ENCODE data around the gene TENM3.

DNA sequence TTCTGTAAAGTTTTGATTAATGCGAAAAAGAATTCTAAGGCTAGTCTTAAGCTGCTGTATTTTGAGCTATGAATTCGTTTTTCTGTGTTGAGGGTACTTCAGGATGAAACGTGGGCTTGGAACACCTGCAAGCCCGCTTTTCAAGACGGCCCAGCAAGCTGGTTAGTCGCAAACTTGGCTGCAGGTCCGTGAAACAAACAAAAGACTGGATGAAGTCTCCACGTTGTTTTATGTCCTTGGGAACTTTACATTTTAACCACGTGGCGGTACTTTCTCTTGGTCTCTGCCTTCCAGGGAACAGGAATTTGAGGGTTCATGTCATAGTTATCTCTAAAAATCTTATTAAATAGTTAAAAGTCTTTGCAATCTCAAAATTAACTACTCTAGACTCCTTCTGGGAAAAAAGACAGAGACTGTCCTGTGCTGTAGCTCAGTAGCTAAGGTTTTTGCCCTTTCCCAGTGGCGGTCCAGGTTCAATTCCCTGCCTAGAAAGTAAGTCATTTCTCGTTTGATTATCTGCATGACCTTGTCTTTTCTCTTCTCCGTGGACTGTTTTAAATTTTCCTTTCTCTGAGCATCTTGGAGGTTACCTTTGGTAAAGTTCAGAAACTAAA, 21.0 kb downstream of the TENM3 start:
- TF ChIP-seq, protein P1, sequence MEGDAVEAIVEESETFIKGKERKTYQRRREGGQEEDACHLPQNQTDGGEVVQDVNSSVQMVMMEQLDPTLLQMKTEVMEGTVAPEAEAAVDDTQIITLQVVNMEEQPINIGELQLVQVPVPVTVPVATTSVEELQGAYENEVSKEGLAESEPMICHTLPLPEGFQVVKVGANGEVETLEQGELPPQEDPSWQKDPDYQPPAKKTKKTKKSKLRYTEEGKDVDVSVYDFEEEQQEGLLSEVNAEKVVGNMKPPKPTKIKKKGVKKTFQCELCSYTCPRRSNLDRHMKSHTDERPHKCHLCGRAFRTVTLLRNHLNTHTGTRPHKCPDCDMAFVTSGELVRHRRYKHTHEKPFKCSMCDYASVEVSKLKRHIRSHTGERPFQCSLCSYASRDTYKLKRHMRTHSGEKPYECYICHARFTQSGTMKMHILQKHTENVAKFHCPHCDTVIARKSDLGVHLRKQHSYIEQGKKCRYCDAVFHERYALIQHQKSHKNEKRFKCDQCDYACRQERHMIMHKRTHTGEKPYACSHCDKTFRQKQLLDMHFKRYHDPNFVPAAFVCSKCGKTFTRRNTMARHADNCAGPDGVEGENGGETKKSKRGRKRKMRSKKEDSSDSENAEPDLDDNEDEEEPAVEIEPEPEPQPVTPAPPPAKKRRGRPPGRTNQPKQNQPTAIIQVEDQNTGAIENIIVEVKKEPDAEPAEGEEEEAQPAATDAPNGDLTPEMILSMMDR (IDR thresholded peaks at IDR 0.05), result no peak
- TF ChIP-seq, protein P2, sequence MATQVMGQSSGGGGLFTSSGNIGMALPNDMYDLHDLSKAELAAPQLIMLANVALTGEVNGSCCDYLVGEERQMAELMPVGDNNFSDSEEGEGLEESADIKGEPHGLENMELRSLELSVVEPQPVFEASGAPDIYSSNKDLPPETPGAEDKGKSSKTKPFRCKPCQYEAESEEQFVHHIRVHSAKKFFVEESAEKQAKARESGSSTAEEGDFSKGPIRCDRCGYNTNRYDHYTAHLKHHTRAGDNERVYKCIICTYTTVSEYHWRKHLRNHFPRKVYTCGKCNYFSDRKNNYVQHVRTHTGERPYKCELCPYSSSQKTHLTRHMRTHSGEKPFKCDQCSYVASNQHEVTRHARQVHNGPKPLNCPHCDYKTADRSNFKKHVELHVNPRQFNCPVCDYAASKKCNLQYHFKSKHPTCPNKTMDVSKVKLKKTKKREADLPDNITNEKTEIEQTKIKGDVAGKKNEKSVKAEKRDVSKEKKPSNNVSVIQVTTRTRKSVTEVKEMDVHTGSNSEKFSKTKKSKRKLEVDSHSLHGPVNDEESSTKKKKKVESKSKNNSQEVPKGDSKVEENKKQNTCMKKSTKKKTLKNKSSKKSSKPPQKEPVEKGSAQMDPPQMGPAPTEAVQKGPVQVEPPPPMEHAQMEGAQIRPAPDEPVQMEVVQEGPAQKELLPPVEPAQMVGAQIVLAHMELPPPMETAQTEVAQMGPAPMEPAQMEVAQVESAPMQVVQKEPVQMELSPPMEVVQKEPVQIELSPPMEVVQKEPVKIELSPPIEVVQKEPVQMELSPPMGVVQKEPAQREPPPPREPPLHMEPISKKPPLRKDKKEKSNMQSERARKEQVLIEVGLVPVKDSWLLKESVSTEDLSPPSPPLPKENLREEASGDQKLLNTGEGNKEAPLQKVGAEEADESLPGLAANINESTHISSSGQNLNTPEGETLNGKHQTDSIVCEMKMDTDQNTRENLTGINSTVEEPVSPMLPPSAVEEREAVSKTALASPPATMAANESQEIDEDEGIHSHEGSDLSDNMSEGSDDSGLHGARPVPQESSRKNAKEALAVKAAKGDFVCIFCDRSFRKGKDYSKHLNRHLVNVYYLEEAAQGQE (IDR thresholded peaks at IDR 0.05; ENCODE audit: low read depth, low read length), result no peak
- TF ChIP-seq EZH2phosphoT487 (IDR thresholded peaks at IDR 0.05; ENCODE audit: borderline replicate concordance, low read depth) (no peak), SIN3A (IDR thresholded peaks at IDR 0.05; ENCODE audit: borderline replicate concordance, low read depth, low read length) (no peak), POLR2AphosphoS5 (IDR thresholded peaks at IDR 0.05; ENCODE audit: low read depth, low read length) (no peak), SMC3 (IDR thresholded peaks at IDR 0.05; ENCODE audit: low read depth, low read length) (no peak)
- TF ChIP-seq, protein P3, sequence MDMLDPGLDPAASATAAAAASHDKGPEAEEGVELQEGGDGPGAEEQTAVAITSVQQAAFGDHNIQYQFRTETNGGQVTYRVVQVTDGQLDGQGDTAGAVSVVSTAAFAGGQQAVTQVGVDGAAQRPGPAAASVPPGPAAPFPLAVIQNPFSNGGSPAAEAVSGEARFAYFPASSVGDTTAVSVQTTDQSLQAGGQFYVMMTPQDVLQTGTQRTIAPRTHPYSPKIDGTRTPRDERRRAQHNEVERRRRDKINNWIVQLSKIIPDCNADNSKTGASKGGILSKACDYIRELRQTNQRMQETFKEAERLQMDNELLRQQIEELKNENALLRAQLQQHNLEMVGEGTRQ (IDR thresholded peaks at IDR 0.05; ENCODE audit: borderline replicate concordance, low read depth, low read length), result no peak
